ENCODE data around the gene TMEM270. TPM values are rescaled to one million over a fixed set of nuclear protein-coding genes. Genes with fewer than 3 reads are reported as not detected.
"Not testable (repeated sequence)": the region's sequence is repeated elsewhere in the genome, so short reads cannot be mapped to it uniquely, and the experiment has no call there.

The TMEM270 gene
- total RNA-seq, 1 donor from 2014 or later: not detected

DNA sequence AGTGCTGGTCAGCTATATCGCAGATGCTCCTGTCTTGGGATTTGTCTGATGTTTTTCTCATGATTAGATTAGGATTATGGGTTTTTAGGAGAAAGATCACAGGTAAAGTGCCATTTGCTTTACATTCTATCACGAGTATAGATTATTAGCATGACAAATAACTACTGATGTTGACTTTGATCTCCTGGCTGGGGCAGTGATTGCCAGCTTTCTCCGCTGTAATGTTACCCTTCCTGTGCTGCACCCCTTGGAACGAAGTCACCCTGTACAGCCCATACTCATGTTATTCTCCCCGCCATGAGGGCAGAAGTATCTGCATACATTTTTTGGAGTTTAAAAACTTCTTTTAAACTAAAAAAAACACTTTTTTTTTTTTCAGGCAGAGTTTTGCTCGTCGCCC, 40.9 kb upstream of the TMEM270 start:
- Histone ChIP-seq H3K27ac (no peak overlapping the region), H3K4me3 (no peak overlapping the region), H3K36me3 (no peaks in the 10 kb centered on the region), H3K9me3 (no peaks in the 10 kb centered on the region), H3K27me3 (no peaks in the 10 kb centered on the region), H3K4me1 (no peaks in the 10 kb centered on the region)
- peak in 1 of 2 donors; percentile 35 for DNase-seq (ENCODE audit: low spot score in 2 of 2)
- intact Hi-C loops (cut with DNase I): no loop called here
- TF ChIP-seq, protein P1, sequence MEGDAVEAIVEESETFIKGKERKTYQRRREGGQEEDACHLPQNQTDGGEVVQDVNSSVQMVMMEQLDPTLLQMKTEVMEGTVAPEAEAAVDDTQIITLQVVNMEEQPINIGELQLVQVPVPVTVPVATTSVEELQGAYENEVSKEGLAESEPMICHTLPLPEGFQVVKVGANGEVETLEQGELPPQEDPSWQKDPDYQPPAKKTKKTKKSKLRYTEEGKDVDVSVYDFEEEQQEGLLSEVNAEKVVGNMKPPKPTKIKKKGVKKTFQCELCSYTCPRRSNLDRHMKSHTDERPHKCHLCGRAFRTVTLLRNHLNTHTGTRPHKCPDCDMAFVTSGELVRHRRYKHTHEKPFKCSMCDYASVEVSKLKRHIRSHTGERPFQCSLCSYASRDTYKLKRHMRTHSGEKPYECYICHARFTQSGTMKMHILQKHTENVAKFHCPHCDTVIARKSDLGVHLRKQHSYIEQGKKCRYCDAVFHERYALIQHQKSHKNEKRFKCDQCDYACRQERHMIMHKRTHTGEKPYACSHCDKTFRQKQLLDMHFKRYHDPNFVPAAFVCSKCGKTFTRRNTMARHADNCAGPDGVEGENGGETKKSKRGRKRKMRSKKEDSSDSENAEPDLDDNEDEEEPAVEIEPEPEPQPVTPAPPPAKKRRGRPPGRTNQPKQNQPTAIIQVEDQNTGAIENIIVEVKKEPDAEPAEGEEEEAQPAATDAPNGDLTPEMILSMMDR (IDR thresholded peaks at IDR 0.05): no peak

DNA sequence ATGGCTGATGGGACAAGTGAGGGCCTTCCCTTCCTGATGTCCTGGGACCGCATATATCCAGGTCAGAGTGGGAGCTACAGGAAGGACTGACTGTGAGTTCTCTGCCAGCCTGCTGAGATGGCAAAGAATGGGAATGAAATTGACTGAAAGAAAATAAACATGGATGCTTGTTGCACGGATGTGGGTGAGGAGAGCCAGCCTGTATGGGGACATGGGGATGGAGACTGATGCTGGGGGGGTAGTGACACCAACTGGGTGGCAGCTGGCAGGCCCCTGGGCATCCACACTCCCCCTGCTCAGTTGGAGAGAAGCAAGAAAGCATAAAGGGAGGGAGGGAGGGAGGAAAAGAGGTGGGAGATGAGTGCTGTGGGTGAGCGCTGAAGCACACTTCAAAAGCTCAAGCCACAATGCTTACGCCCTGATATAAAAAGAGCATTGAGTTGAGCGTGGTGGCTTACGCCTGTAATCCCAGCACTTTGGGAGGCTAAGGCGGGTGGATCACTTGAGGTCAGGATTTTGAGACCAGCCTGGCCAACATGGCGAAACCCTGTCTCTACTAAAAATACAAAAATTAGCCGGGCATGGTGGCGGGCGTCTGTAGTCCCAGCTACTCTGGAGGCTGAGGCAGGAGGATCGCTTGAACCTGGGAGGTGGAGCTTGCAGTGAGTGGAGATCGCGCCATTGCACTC, 39.2 kb upstream of the TMEM270 start:
- DNase-seq (ENCODE audit: low spot score in 2 of 2): peak in 1 of 2 donors; percentile 16
- H3K9me3 ChIP-seq; H3K4me1 ChIP-seq; H3K27ac ChIP-seq; H3K4me3 ChIP-seq; intact Hi-C loops (cut with DNase I); H3K27me3 ChIP-seq; H3K36me3 ChIP-seq: not testable (repeated sequence)

DNA sequence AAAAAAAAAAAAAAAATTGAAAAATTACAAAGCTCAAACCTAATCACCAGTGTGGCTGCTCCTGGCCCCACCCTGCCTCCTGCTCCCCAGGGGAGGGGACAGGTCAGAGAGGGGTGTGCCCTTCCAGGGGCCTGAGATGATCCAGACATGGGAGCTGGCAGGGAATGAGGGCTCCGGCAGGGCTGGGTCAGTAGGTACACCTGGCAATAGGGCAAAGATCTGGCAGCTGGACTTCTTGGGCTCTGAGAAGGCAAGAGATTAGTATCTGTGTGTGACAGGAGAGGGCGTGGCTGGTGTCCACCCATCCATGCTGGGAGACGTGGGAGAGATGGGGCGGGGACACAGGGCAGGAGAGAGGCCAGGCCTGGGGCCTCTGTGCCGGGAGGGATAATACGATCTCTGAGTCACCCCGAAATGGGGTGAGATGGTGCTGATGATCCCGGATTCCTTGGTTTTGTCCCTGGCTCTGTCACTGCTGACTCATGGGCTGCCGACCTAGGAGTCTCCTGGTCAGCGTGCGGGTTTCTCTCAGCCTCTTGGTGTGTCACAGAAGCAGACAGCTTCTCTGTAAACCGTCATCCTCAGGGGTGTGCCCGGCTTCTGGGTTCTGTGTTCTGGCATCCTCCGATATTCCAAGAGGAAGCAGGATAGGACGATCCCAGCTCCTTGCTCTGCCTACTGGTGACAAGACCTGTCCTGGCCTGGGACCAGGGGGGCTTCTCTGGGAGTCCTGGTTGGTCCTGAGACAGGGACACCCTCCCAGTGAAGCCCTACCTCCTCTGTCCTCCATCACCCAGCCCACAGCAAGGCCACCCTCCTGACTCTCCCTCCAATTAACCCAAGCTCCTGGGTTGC, 38.4 kb upstream of the TMEM270 start:
- DNase-seq (ENCODE audit: low spot score in 2 of 2): peak in 1 of 2 donors; percentile 72
- no peak overlapping the region for H3K27ac ChIP-seq

DNA sequence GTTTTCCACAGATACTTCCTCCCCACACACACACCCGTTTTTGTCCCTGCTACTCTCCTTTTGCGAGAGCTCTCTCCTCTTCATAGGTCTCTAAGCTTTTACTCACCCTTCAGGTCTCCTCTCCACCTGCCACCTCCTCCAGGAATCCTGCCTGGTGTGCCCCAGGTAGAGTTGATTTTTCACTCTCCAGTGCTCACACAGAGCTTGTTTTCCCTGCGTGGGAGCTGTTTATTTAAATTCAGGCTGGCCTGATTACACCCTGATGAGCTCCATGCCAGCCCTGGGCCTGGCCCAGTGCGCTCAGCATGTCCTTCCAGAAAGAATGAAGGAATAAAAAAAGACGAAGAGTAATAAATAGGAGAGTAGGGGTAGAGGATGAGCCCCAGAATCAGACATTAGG, 37.7 kb upstream of the TMEM270 start:
- H3K27ac ChIP-seq: no peak overlapping the region
- H3K9me3 ChIP-seq: no peaks in the 10 kb centered on the region
- TF ChIP-seq, protein P1 (IDR thresholded peaks at IDR 0.05): no peak
- no peaks in the 10 kb centered on the region for H3K36me3 ChIP-seq
- H3K4me1 ChIP-seq: peaks cover 3 to 7% of the 10 kb centered on the region in 2 donors
- H3K4me3 ChIP-seq: no peak overlapping the region
- no peaks in the 10 kb centered on the region for H3K27me3 ChIP-seq
- DNase-seq (ENCODE audit: low spot score in 2 of 2): peak in 1 of 2 donors; percentile 59
- intact Hi-C loops (cut with DNase I): no loop called here

More for the DNA sequence above, 38.4 kb upstream of the TMEM270 start:
- TF ChIP-seq, protein P1 (IDR thresholded peaks at IDR 0.05): no peak
- H3K9me3 ChIP-seq: no peaks in the 10 kb centered on the region
- H3K4me1 ChIP-seq: peaks cover under 1% of the 10 kb centered on the region in 2 donors
- H3K36me3 ChIP-seq: no peaks in the 10 kb centered on the region
- no peaks in the 10 kb centered on the region for H3K27me3 ChIP-seq
- no peak overlapping the region for H3K4me3 ChIP-seq
- intact Hi-C loops (cut with DNase I): no loop called here

DNA sequence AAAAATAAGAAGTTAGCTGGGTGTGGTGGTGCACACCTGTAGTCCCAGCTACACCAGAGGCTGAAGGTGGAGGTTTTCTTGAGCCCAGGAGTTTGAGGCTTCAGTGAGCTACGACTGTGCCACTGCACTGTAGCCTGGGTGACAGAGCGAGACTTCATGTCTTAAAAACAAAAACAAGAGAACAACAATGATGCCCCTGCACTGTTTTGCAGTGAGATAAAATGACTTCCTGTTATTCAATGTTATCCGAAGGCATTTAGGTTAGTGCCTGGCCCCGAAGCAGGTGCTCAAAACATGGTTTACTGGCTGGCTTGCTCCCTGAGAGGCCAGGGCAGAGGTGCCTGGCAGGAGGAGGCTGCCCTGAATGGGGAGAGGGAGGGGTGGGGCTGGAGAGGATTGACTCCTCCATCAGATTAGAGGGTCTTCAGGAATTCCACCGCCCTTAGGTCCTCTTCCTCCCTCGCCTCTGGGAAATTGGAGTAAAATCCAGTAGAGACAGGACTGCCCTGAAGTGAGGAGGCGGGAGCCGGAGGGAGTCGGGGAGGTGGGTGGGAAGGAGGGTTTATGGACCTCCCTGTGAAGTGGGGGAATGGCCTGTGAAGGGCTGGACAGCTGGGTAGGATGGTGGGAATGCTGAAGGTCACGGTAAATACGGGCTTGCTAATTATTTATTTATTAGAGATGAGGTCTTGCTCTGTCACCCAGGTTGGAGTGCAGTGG, 36.9 kb upstream of the TMEM270 start:
- intact Hi-C loops (cut with DNase I): no loop called here
- Histone ChIP-seq H3K4me1 (peaks cover 3 to 9% of the 10 kb centered on the region in 2 donors), H3K4me3 (no peak overlapping the region), H3K9me3 (no peaks in the 10 kb centered on the region), H3K27me3 (no peaks in the 10 kb centered on the region), H3K36me3 (no peaks in the 10 kb centered on the region), H3K27ac (no peak overlapping the region)
- peak in 1 of 2 donors; percentile 30 for DNase-seq (ENCODE audit: low spot score in 2 of 2)
- TF ChIP-seq, protein P1 (IDR thresholded peaks at IDR 0.05): no peak

All from ascending aorta (tissue), 2 donors.